HG03196 (cell line): ENCODE measurements around the gene ZCCHC7.

ENCODE experiments used
- ATAC-seq: cut with Tn5 transposase; IDR thresholded peaks from one replicate; pipeline ENCODE4 v1.9.1; 2021; ENCODE audit not compliant: unreplicated experiment

The ZCCHC7 gene

DNA sequence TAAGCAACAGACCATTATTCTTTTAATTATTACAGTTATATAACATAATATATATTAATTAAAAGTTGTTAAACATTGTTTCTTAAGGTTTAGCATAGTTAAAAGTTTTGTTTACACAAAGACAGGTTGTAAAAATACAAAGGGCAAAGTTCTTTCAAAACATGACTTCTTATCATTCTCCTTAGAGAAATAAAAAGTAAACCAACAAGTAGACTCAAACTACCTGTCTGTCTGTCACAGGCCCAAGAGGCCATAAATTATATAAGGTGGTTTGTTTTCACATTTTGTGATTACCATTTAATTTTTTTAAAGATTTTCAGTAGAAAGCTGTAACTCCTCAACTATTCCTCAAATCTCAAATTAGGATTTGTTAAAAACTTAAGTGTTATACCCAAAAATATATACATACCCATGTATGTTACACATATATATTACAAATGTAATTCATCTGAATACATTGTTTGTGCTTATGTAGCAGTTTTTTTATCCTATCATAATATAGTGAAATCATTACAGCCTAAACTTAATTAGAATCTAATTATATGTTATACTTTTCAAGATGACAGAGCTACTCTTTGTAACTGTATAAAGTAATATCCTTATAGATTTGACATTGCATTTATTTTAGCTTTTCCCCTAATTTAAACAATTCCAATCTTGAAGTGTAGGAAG lies 208.3 kb downstream of the ZCCHC7 start:
- no peak for ATAC-seq

GRCh38 chr9:37329576-37329975 lies 209.2 kb downstream of the ZCCHC7 start:
- no peak for ATAC-seq

DNA sequence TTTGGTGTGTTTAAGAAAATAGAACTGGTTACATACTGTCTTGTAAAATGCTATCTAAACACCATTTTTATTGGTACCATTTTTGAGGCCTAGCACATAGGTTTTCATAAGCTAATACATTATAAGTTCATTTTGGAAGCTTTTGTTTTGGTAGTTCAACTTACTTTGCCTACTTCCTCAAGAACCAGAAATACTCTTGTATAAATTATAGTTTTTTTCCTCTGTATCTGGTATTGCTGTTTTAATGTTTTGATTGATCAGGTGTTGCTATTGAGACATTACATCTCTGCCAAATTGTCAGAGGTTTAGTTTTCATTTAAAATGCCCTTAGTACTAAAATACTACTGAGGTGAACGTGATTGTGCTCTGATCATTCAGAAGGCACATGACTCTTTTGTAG lies 211.5 kb downstream of the ZCCHC7 start:
- ATAC-seq = no peak

DNA sequence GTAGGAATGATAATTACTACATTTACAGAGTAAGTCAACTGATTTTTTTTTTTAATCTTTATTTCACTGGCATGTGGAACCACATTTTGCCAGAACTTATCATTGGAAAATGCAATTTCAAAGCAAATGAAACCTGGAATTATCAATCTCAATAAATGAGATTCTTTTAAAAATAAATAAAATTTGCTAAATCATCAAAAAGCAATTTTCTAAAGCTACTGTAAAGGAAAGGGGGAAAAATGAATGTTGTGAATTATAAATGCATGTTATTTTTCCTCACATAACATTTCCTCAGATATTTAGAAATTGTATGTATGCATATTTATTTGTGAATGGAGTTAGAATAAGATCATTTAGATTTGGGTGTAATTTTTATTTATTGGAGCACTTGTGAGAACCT lies 212.2 kb downstream of the ZCCHC7 start:
- no peak for ATAC-seq

- no peak for ATAC-seq
Measured at GRCh38 chr9:37333288-37333687, 212.9 kb downstream of the ZCCHC7 start.

DNA sequence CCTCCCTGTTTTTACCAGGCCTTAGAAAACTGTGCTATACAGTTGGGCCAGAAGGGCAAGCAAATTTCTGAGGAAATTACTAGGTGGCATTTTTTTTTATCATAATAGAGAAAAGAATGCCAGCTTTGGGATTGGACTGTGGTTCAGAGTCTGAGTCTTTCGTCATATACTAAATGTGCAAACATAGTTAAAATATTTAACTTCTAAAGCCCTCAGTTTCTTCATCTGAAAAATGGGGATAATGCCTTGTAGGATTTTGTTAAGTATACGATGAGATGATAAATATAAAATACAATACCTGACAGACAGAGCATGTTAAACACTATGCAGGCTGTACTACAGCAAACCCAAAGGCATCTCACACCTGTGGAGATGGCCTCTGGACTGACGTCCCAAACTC lies 214.9 kb downstream of the ZCCHC7 start:
- no peak for ATAC-seq

DNA sequence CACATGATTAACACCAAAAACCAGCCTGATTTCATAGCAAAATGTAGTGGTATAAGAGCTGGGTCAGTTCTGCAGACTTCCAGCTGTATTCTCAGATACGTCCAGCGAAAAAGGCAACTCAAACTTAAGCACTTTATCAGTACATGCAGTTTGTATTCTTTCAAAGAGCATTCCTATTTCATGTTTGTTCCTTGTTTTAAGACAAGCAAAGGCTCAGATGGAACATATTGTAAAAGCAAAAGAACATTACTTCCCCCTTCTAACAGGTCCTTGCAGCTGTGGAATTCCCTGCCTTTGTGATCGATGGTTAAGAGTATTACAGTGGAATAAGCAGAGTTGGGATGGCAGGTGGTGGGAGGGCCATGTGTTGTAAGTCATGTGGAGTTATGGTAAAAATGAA lies 215.8 kb downstream of the ZCCHC7 start:
- no peak for ATAC-seq

GRCh38 chr9:37337301-37337890 lies 217.0 kb downstream of the ZCCHC7 start:
- ATAC-seq = no peak

- ATAC-seq = no peak
Measured at GRCh38 chr9:37338218-37338617, 217.8 kb downstream of the ZCCHC7 start.

- ATAC-seq = no peak
Measured at GRCh38 chr9:37339923-37340322, 219.5 kb downstream of the ZCCHC7 start.

DNA sequence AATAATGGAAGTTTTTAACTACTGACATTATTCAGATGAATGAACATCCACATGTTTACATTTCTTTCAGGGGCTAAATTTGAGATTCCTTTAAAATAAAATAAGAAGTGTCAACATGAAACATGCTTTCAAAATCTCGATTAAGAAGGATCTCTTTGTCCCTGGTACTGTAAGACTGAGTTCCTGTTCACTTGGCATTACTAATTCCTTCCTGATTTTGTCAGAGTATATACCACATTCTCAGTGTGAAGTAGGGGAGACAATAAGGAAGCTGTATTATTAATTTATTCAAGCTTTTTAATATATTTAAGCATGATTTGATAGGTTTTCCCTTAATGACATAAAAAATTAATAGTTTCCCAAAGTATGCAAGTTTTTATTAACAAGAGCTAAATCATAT lies 220.6 kb downstream of the ZCCHC7 start:
- ATAC-seq = no peak

DNA sequence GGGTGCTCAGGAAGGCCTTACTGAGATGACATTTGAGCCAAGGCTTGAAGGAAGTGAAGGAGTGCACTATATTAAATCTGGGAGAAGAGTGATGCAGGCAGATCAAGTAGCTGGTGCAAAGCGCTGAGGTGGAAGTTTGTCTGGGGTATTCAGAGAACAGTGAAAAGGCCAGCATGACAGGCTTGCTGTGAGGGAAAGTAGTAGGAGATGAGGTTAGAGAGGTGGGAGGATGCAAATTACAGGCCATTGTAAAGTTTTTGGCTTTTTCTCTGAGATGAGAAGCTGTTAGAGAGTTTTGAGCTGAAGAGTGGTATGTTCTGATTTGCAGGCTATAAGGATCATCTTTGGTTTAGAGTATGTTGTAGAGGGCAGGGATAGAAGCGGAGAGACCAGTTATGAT lies 221.3 kb downstream of the ZCCHC7 start:
- ATAC-seq = no peak

DNA sequence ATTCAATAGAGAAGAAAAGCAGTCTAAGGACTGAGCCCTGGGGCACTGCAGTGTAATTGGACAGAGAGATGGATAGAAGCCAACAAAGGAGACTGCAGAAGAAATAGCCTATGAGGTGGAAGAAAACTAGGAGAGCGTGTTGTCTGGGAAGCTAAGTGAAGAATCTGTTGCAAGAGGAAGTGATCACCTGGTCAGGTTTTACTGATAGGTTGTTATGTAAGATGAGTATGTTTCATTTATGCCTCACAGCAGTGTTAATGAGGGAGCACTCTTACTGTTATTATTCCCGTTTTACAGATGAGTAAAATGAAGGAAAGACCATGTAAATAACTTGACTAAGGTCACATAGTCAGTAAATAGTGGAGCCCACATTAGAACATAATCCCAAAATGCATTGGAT lies 222.1 kb downstream of the ZCCHC7 start:
- ATAC-seq = no peak

- no peak for ATAC-seq
Measured at GRCh38 chr9:37342895-37343294, 222.5 kb downstream of the ZCCHC7 start.

DNA sequence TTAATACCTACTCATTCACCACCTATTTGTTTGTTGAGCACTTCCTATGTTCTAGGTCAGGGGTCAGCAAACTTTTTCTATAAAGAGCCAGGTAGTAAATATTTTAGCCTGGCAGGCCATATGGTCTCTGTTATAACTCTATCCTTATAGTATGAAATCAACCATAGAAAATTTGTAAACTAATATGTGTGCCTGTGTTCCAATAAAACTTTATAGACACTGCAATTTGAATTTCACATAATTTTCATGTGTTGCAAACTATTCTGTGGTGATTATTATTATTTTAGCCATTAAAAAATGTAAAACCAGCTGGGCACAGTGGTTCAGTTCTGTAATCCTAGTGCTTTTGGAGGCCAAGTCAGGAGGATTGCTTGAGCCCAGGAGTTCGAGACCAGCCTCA lies 223.3 kb downstream of the ZCCHC7 start:
- no peak for ATAC-seq

- no peak for ATAC-seq
Measured at GRCh38 chr9:37345038-37345437, 224.7 kb downstream of the ZCCHC7 start.

DNA sequence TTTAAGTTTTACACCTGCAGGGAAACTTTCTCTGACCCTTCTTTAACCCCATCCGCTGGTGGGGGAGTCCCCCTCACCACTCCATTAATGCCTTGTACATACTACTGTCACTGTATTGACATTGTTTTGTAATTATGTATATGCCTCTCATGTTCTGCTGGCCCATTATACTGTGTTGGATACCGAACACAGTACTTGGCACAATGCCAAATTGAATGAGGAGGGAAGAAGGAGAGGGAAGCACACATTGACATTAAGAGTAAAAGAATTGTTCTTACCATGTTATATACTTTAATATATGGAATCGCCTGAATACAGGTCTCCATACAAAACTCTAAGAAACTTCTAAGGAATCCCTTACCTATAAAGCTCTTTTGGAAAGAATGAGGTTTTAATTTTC lies 228.5 kb downstream of the ZCCHC7 start:
- no peak for ATAC-seq

DNA sequence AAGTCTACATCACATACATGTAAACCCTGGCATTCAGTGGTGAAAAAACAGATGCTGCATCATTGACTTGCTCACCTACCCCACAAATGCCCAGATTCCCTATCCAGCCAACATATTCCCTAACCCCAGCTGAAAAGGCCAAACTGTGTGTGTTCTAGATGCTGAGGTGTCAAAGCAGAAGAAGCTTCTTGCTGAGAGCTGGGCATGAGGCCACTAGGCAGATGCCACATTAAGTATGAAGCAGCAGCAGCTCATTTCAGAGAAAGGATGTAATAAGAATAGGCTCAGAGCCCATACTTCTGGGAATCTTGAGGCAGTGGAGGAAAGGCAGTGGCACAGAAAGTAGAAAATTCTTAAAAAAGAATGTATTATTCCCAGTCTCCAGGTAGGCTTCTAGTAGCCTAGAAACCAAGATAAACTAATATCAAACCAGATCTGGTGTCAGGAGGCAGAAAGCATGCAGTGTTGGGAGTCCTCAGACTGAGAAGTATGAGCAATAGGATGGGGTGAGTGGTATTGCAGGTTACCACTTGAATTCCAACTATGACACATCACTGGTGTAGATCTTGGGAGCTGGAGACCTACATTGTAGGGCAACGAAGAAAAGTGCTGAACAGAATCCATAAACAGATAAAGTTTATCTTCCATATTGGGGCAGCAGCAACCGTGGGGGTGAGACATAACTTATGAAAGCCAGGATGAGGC lies 230.3 kb downstream of the ZCCHC7 start:
- ATAC-seq = no peak

DNA sequence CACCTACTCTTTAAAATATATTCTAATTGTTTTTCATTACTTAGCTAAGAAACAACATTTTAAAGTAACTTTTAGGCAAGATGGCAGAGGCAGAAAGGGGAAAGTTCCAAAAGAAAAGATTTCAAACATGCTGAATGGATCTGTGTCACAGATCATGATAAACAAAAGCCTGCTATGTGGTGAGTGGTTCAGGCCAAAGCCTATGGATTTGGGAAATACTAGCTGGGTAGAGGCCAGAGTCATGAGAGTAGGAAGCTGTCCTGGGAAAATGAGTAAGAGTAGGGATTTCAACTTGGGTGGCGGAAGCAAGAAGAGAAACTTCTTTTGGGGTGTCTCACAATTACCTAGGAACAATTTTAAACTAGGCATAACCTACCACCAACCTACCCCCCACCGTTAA lies 233.4 kb downstream of the ZCCHC7 start:
- no peak for ATAC-seq

DNA sequence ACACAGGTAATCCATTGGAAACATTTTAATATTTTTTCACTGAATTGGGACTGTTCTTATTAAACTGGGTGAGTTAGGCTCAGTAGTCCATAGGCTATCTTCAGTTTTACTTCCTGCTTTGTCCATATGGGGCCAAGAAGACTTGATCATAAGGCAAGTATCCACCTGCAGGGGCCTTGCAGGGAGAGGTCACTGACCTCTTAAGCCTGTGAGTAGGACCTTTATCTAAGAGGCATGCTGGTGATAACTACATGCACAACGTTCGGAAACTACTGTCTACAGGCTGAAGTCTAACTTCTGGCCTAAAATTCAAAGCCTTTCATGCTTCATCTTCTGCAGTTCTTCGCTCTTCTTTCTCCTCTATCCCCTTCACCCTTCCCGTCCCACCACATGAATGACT lies 242.1 kb downstream of the ZCCHC7 start:
- ATAC-seq = no peak

- no peak for ATAC-seq
Measured at GRCh38 chr9:37363124-37363523, 242.8 kb downstream of the ZCCHC7 start.

GRCh38 chr9:37364136-37364535 lies 243.8 kb downstream of the ZCCHC7 start:
- ATAC-seq = no peak
